Thyroid gland (tissue), 4 donors: ENCODE results near the gene EML5. TPM values are rescaled to one million over a fixed set of nuclear protein-coding genes. Genes with fewer than 3 reads are reported as not detected.

Experiments
- DNase-seq, 2 donors: peaks; one replicate each; pipeline ENCODE4 v3.0.0-alpha.2; 2019
- H3K27ac ChIP-seq, 3 donors: fragments of 200-600 bp; sonication (generic); 1 replicate in 2 of 3; 2 replicates in 1 of 3; pipeline ENCODE4 v1.5.1; 2016 to 2019; ENCODE audit warnings: mild to moderate bottlenecking in 1 of 3, moderate library complexity in 1 of 3
- H3K27me3 ChIP-seq: fragments of 200-600 bp; sonication (generic); one replicate; pipeline ENCODE4 v1.5.1; 2019
- H3K36me3 ChIP-seq, 2 donors: fragments of 200-600 bp; sonication (generic); one replicate each; pipeline ENCODE4 v1.5.1; 2016 to 2019
- H3K4me1 ChIP-seq, 2 donors: fragments of 200-600 bp; sonication (generic); one replicate each; pipeline ENCODE4 v1.5.1; 2017 to 2019
- H3K4me3 ChIP-seq, 3 donors: fragments of 200-600 bp; sonication (generic); replicated peaks in 1 of 3; 1 replicate in 2 of 3; 2 replicates in 1 of 3; pipeline ENCODE4 v1.5.1; 2016; ENCODE audit warnings: mild to moderate bottlenecking in 1 of 3
- H3K9me3 ChIP-seq: fragments of 200-600 bp; sonication (generic); one replicate; pipeline ENCODE4 v1.5.1; 2017
- POLR2A ChIP-seq, 2 donors: fragments of 450-650 bp; IDR thresholded peaks; one replicate each; pipeline ENCODE4 v1.6.1; 2017; ENCODE audit warnings: antibody characterized with exemption in 2 of 2, mild to moderate bottlenecking in 2 of 2, moderate library complexity in 1 of 2
- WGBS, 2 donors: methylation state at CpG; one replicate each; pipeline ENCODE4 v1.1.5; 2017; 5-methylcytosine and 5-hydroxymethylcytosine counted together
- intact Hi-C: fragments of 100-400 bp; cut with DNase I; formaldehyde crosslinking; loops from one replicate; pipeline ENCODE4 v1.15.1; 2023
- total RNA-seq, 4 donors: library from RNA; depleted of rRNA; stranded (reverse); fragments of >200 nt; gene quantifications; one replicate each; pipeline ENCODE4 v1.2.3, GENCODE V29; 2016
- TF ChIP-seq, protein P1 (sequence below), 6 experiments: fragments of 200-600 bp in 3 of 6; fragments of 450-650 bp in 3 of 6; sonication (generic) in 3 of 6; IDR thresholded peaks; one replicate each; pipeline ENCODE4 v1.5.1; 2016 to 2019; ENCODE audit warnings: antibody characterized with exemption in 6 of 6, mild to moderate bottlenecking in 2 of 6, inconsistent platforms in 1 of 6, moderate library complexity in 1 of 6

Gene EML5
- total RNA-seq, 4 donors from 2014 or later: 3.8 to 15.8 (median 7.3) TPM

GRCh38 chr14:88621100-88621499 is 171.7 kb downstream of the EML5 start:
- WGBS, 2 donors: 87 to 90% methylated on average over 2 of the region's 2 CpGs
- Histone ChIP-seq H3K27me3 (no peaks in the 10 kb centered on the region), H3K4me3 (no peak overlapping the region), H3K9me3 (no peaks in the 10 kb centered on the region), H3K4me1 (no peaks in the 10 kb centered on the region), H3K27ac (no peak overlapping the region), H3K36me3 (no peaks in the 10 kb centered on the region)
- DNase-seq: no peak
- intact Hi-C loops: no loop called here
- TF ChIP-seq, protein P1, sequence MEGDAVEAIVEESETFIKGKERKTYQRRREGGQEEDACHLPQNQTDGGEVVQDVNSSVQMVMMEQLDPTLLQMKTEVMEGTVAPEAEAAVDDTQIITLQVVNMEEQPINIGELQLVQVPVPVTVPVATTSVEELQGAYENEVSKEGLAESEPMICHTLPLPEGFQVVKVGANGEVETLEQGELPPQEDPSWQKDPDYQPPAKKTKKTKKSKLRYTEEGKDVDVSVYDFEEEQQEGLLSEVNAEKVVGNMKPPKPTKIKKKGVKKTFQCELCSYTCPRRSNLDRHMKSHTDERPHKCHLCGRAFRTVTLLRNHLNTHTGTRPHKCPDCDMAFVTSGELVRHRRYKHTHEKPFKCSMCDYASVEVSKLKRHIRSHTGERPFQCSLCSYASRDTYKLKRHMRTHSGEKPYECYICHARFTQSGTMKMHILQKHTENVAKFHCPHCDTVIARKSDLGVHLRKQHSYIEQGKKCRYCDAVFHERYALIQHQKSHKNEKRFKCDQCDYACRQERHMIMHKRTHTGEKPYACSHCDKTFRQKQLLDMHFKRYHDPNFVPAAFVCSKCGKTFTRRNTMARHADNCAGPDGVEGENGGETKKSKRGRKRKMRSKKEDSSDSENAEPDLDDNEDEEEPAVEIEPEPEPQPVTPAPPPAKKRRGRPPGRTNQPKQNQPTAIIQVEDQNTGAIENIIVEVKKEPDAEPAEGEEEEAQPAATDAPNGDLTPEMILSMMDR (IDR thresholded peaks at IDR 0.05): no peak
- TF ChIP-seq POLR2A (IDR thresholded peaks at IDR 0.05): no peak

GRCh38 chr14:88618476-88618875 is 174.3 kb downstream of the EML5 start:
- Histone ChIP-seq H3K4me3 (no peak overlapping the region), H3K27me3 (no peaks in the 10 kb centered on the region), H3K9me3 (no peaks in the 10 kb centered on the region), H3K36me3 (no peaks in the 10 kb centered on the region), H3K4me1 (no peaks in the 10 kb centered on the region), H3K27ac (no peak overlapping the region)
- intact Hi-C loops: no loop called here
- 85 to 89% methylated on average over 5 of the region's 5 CpGs for WGBS, 2 donors
- no peak for TF ChIP-seq POLR2A (IDR thresholded peaks at IDR 0.05)
- TF ChIP-seq, protein P1 (IDR thresholded peaks at IDR 0.05): no peak
- no peak for DNase-seq

GRCh38 chr14:88617479-88617878 is 175.3 kb downstream of the EML5 start:
- DNase-seq: no peak
- WGBS, 2 donors: 92 to 93% methylated on average over 1 of the region's 1 CpG
- no peaks in the 10 kb centered on the region for H3K9me3 ChIP-seq
- no peaks in the 10 kb centered on the region for H3K27me3 ChIP-seq
- H3K36me3 ChIP-seq: peaks cover 6 to 8% of the 10 kb centered on the region in 2 donors
- H3K4me1 ChIP-seq: no peaks in the 10 kb centered on the region
- H3K4me3 ChIP-seq: no peak overlapping the region
- no peak for TF ChIP-seq POLR2A (IDR thresholded peaks at IDR 0.05)
- TF ChIP-seq, protein P1 (IDR thresholded peaks at IDR 0.05): no peak
- intact Hi-C loops: no loop called here
- no peak overlapping the region for H3K27ac ChIP-seq

GRCh38 chr14:88616697-88617096 is 176.1 kb downstream of the EML5 start:
- 93 to 95% methylated on average over 1 of the region's 1 CpG for WGBS, 2 donors

DNA sequence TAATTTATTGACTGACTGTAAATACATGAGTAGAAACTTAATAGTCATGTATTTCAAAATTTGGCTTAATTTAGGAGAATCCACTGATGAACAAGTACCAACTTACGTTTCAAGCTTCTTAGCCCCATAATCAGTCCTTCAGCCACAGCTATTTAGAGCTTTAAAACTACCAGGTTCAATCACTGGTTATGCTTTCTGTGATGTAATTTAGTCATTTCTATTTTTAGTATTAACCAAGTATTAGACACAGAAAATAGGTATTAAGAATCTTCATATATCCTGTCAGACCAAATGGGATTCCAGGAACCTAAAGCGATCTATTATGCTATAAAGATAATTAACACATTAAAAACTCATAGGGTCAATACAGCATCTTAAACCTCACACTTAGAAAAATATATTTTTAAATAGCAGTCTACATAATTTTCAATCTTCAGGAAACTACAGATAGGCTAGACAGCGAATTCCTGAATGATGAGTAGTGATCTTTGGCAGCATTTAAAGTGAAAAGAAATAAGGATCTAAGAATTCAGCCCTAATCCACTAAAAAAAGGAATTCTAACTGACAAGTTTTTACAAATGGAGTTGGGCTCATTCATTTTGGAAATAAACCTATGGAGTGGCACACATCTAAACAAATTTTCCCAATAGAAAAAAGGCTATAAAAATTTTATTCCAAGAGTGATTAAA is 178.4 kb downstream of the EML5 start:
- Histone ChIP-seq H3K27me3 (no peaks in the 10 kb centered on the region), H3K4me1 (no peaks in the 10 kb centered on the region), H3K4me3 (no peak overlapping the region), H3K9me3 (no peaks in the 10 kb centered on the region), H3K36me3 (peaks cover 25 to 27% of the 10 kb centered on the region in 2 donors), H3K27ac (no peak overlapping the region)
- DNase-seq: no peak
- no peak for TF ChIP-seq POLR2A (IDR thresholded peaks at IDR 0.05)
- TF ChIP-seq, protein P1 (IDR thresholded peaks at IDR 0.05): no peak
- intact Hi-C loops: no loop called here
- 93% methylated on average over 3 of the region's 3 CpGs for WGBS, 2 donors

More at GRCh38 chr14:88616697-88617096, 176.1 kb downstream of the EML5 start:
- intact Hi-C loops: no loop called here
- no peaks in the 10 kb centered on the region for H3K4me1 ChIP-seq
- H3K27me3 ChIP-seq: no peaks in the 10 kb centered on the region
- H3K36me3 ChIP-seq: peaks cover 10% of the 10 kb centered on the region in 2 donors
- DNase-seq: no peak
- TF ChIP-seq, protein P1 (IDR thresholded peaks at IDR 0.05): no peak
- no peak for TF ChIP-seq POLR2A (IDR thresholded peaks at IDR 0.05)
- H3K27ac ChIP-seq: no peak overlapping the region
- no peak overlapping the region for H3K4me3 ChIP-seq
- no peaks in the 10 kb centered on the region for H3K9me3 ChIP-seq
